K562 (cell line): ENCODE results near the gene ORM1. TPM values are rescaled to one million over a fixed set of nuclear protein-coding genes. Genes with fewer than 3 reads are reported as not detected.

Experiments
- ATAC-seq: fragments of 200-7000 bp; cut with Tn5 transposase; 3 replicates; pipeline ENCODE4 v1.9.1; 2020; ENCODE audit warnings: moderate library complexity
- BruUV-seq: library from RNA; stranded (reverse); fragments of 400-500 nt; replicated peaks from 2 replicates; lab custom pipeline; 2021; lab: Mats Ljungman, UMichigan
- CTCF ChIA-PET: fragments of 300-600 bp; formaldehyde crosslinking; extraction: SDS; loops from one replicate; lab custom pipeline; 2021; ENCODE audit warnings: low intra/inter-chr PET ratio; lab: Yijun Ruan, JAX
- POLR2A ChIA-PET: fragments of 300-600, 350-650 bp; sonication (Branson Sonifier 250); formaldehyde crosslinking; extraction: SDS; loops from one replicate; lab custom pipeline; 2021; ENCODE audit warnings: antibody characterized with exemption, inconsistent platforms; lab: Yijun Ruan, JAX
- DNase-seq, 4 experiments: peaks; one replicate each; pipeline versions ENCODE4 v3.0.0 to v3.0.0-alpha.2; 2011 to 2018; ENCODE audit warnings: low spot score in 3 of 4, mixed read lengths in 3 of 4; ENCODE audit errors: extremely low read depth in 1 of 4
- FAIRE-seq: peaks from 2 replicates; lab custom pipeline; 2011; peaks lifted over from hg19 to GRCh38; lab: Jason Lieb, UNC
- H2AFZ ChIP-seq: 2 replicates; pipeline ENCODE4 v1.6.0; 2011; ENCODE audit warnings: low read depth, low read length, control low read depth, inconsistent platforms
- H3K27ac ChIP-seq: fragments of 200-600 bp; 3 replicates; pipeline ENCODE4 v1.8.0; 2011; ENCODE audit warnings: low read depth, mild to moderate bottlenecking, control low read depth, inconsistent platforms, low read length, moderate library complexity, mixed read lengths; ENCODE audit errors: extremely low read depth
- H3K27me3 ChIP-seq, 2 experiments: fragments of 300-600 bp in 1 of 2; 2 replicates in 1 of 2; 3 replicates in 1 of 2; pipeline versions ENCODE4 v1.6.0 to v1.8.0; 2011; ENCODE audit warnings: inconsistent platforms in 2 of 2, low read length in 2 of 2, mild to moderate bottlenecking in 1 of 2, mixed read lengths in 1 of 2, moderate library complexity in 1 of 2; ENCODE audit not compliant: control insufficient read depth in 2 of 2, insufficient read depth in 2 of 2
- H3K36me3 ChIP-seq: fragments of 300-600 bp; 3 replicates; pipeline ENCODE4 v1.8.0; 2011; ENCODE audit warnings: mild to moderate bottlenecking, low read length, inconsistent platforms; ENCODE audit not compliant: control insufficient read depth, insufficient read depth
- H3K4me1 ChIP-seq, 2 experiments: fragments of 200-600 bp in 1 of 2; replicated peaks in 1 of 2; 2 replicates in 1 of 2; 3 replicates in 1 of 2; pipeline versions ENCODE4 v1.5.1 to v1.8.0; 2011; ENCODE audit warnings: inconsistent platforms in 2 of 2, low read length in 2 of 2, mild to moderate bottlenecking in 1 of 2, mixed read lengths in 1 of 2, moderate library complexity in 1 of 2; ENCODE audit not compliant: control insufficient read depth in 2 of 2, insufficient read depth in 2 of 2
- H3K4me2 ChIP-seq: 2 replicates; pipeline ENCODE4 v1.6.1; 2011; ENCODE audit warnings: low read length, control low read depth, inconsistent platforms, mixed read lengths; ENCODE audit not compliant: insufficient read depth
- H3K4me3 ChIP-seq: fragments of 200-600 bp; sonication (generic), shearing (Covaris generic); 2 replicates; pipeline ENCODE4 v1.5.1; 2016; ENCODE audit warnings: control low read depth, inconsistent platforms
- H3K79me2 ChIP-seq: fragments of 200-600 bp; 3 replicates; pipeline ENCODE4 v1.8.0; 2011; ENCODE audit warnings: low read length, inconsistent platforms; ENCODE audit not compliant: control insufficient read depth, insufficient read depth
- H3K9ac ChIP-seq, 2 experiments: 2 replicates each; pipeline versions ENCODE4 v1.6.0 to v1.6.1; 2011; ENCODE audit warnings: low read depth in 2 of 2, low read length in 2 of 2, control low read depth in 1 of 2, inconsistent platforms in 1 of 2, mild to moderate bottlenecking in 1 of 2, mixed read lengths in 1 of 2; ENCODE audit not compliant: insufficient read depth in 1 of 2
- H3K9me1 ChIP-seq: one replicate; pipeline ENCODE4 v1.6.0; 2011; ENCODE audit warnings: inconsistent platforms, mild to moderate bottlenecking, low read length, moderate library complexity; ENCODE audit not compliant: control insufficient read depth, insufficient read depth
- H3K9me3 ChIP-seq: replicated peaks from 2 replicates; pipeline ENCODE4 v1.5.1; 2011; ENCODE audit warnings: low read depth, low read length, inconsistent platforms; ENCODE audit not compliant: control insufficient read depth, insufficient read depth
- H4K20me1 ChIP-seq: replicated peaks from 2 replicates; pipeline ENCODE4 v1.6.1; 2011; ENCODE audit warnings: low read length, inconsistent platforms, mixed read lengths; ENCODE audit not compliant: control insufficient read depth, insufficient read depth
- BACH1 ChIP-seq: fragments of 200-800 bp; sonication (Bioruptor generic); IDR thresholded peaks from 2 replicates; pipeline ENCODE4 v1.6.1; 2016; ENCODE audit warnings: missing genetic modification characterization, missing compliant biosample characterization
- CCAR2 ChIP-seq: fragments of 200-400 bp; formaldehyde crosslinking; IDR thresholded peaks from 2 replicates; pipeline ENCODE4 v1.6.1; 2017; ENCODE audit warnings: mild to moderate bottlenecking, low read depth, low read length
- CHCHD3 ChIP-seq: fragments of 250-450 bp; sonication (Bioruptor Pico); IDR thresholded peaks from 2 replicates; pipeline ENCODE4 v2.1.2; 2022; ENCODE audit warnings: mild to moderate bottlenecking
- E2F5 ChIP-seq: sonication (generic); formaldehyde crosslinking; IDR thresholded peaks from 2 replicates; pipeline ENCODE4 v1.8.0; 2022; ENCODE audit warnings: mild to moderate bottlenecking, missing genetic modification reagents
- EWSR1 ChIP-seq: fragments of 450-650 bp; IDR thresholded peaks from 2 replicates; pipeline ENCODE4 v1.6.1; 2018; ENCODE audit warnings: borderline replicate concordance, mild to moderate bottlenecking, low read depth, moderate library complexity; ENCODE audit not compliant: partially characterized antibody
- HDAC3 ChIP-seq: fragments of 450-650 bp; IDR thresholded peaks from 2 replicates; pipeline ENCODE4 v1.6.1; 2018; ENCODE audit warnings: borderline replicate concordance, mild to moderate bottlenecking, moderate library complexity; ENCODE audit not compliant: partially characterized antibody
- MCM7 ChIP-seq, 2 experiments: fragments of 450-650 bp; IDR thresholded peaks; 2 replicates each; pipeline ENCODE4 v1.6.1; 2016 to 2018
- MECOM ChIP-seq: fragments of 250-450 bp; sonication (Bioruptor Pico); IDR thresholded peaks from 2 replicates; pipeline ENCODE4 v1.8.0; 2022; ENCODE audit warnings: inconsistent platforms
- MYC ChIP-seq, 2 experiments: fragments of 250-450 bp in 1 of 2; sonication (Bioruptor Pico) in 1 of 2; IDR thresholded peaks; 2 replicates each; pipeline versions ENCODE4 v1.5.1 to v1.6.1; 2012 to 2021; ENCODE audit warnings: low read depth in 2 of 2, borderline replicate concordance in 1 of 2, improper control_type of control experiment in 1 of 2, low read length in 1 of 2, mild to moderate bottlenecking in 1 of 2, moderate library complexity in 1 of 2
- POLR2G ChIP-seq: fragments of 200-400 bp; formaldehyde crosslinking; IDR thresholded peaks from 2 replicates; pipeline ENCODE4 v1.6.1; 2017; ENCODE audit warnings: low read depth, mild to moderate bottlenecking, antibody characterized with exemption, low read length, moderate library complexity
- RNF2 ChIP-seq: sonication (generic); IDR thresholded peaks from 2 replicates; pipeline ENCODE4 v1.6.1; 2016
- SLC30A9 ChIP-seq: fragments of 250-450 bp; sonication (Bioruptor Pico); IDR thresholded peaks from 2 replicates; pipeline ENCODE4 v1.8.0; 2022; ENCODE audit warnings: mild to moderate bottlenecking, moderate library complexity
- ZFP36 ChIP-seq: fragments of 150-350 bp; IDR thresholded peaks from 2 replicates; pipeline ENCODE4 v1.6.1; 2018; ENCODE audit warnings: low read length, low read depth; ENCODE audit not compliant: partially characterized antibody
- ZHX1 ChIP-seq: fragments of 150-350 bp; conservative IDR thresholded peaks from 2 replicates; pipeline ENCODE4 v1.6.1; 2014; ENCODE audit warnings: low read length
- ZNF253 ChIP-seq: fragments of 250-450 bp; sonication (Bioruptor Pico); conservative IDR thresholded peaks from 2 replicates; pipeline ENCODE4 v1.6.1; 2021; ENCODE audit warnings: mild to moderate bottlenecking
- ZNF668 ChIP-seq: fragments of 250-450 bp; sonication (Bioruptor Pico); IDR thresholded peaks from 2 replicates; pipeline ENCODE4 v1.8.0; 2022; ENCODE audit warnings: mild to moderate bottlenecking, inconsistent platforms
- ZNF79 ChIP-seq: fragments of 250-450 bp; sonication (Bioruptor Pico); IDR thresholded peaks from 2 replicates; pipeline ENCODE4 v1.4.0; 2020; ENCODE audit warnings: low read depth, mild to moderate bottlenecking, moderate library complexity
- WGBS: fragments of 100-300 bp; shearing (Covaris generic); methylation state at CpG from one replicate; pipeline ENCODE4 v1.1.6; 2016; ENCODE audit warnings: low coverage, mixed read lengths; ENCODE audit not compliant: insufficient coverage; ENCODE audit errors: missing lambda C conversion rate; 5-methylcytosine and 5-hydroxymethylcytosine counted together
- in situ Hi-C: fragments of 300-500 bp; cut with MboI; formaldehyde crosslinking; loops from 4 replicates; pipeline ENCODE4 v1.15.0; 2018; ENCODE audit warnings: inconsistent platforms, mixed read lengths
- intact Hi-C: fragments of 100-400 bp; cut with micrococcal nuclease; formaldehyde crosslinking; loops from 2 replicates; pipeline ENCODE4 v1.14.2; 2022
- polyA plus RNA-seq, 8 experiments: library from polyadenylated mRNA; depleted of rRNA in 4 of 8; stranded (reverse) in 5 of 8; unstranded in 3 of 8; fragments of >200 nt; fragmentation: Nextera tagmentation in 2 of 8; fragmentation: Illumina TruSeq in 1 of 8; extraction: Ambion mirVana in 2 of 8; extraction: Trizol in 1 of 8; gene quantifications; 2 replicates each; pipeline versions ENCODE4 v1.2.1 to v1.2.3, GENCODE V29; 2011 to 2014; ENCODE audit warnings: inconsistent platforms in 1 of 8, missing spikeins in 1 of 8
- total RNA-seq, 7 experiments: library from RNA; depleted of rRNA in 6 of 7; stranded (reverse); fragments of >200 nt in 6 of 7; fragmentation: Illumina TruSeq in 2 of 7; extraction: Trizol in 2 of 7; gene quantifications; 2 replicates each; pipeline versions ENCODE4 v1.2.1 to v1.2.3, GENCODE V29; 2011 to 2021; ENCODE audit warnings: low replicate concordance in 1 of 7
- TF ChIP-seq, protein P1 (sequence below): fragments of 200-800 bp; sonication (Bioruptor generic); IDR thresholded peaks from 2 replicates; pipeline ENCODE4 v1.6.1; 2017; ENCODE audit warnings: missing genetic modification characterization, missing compliant biosample characterization

ORM1 gene
- total and polyA plus RNA-seq, 9 of the 15 experiments (the other 6 are each of a cell fraction or from before 2014, with no cell fraction given): 2.9 TPM; not detected in 8

DNA sequence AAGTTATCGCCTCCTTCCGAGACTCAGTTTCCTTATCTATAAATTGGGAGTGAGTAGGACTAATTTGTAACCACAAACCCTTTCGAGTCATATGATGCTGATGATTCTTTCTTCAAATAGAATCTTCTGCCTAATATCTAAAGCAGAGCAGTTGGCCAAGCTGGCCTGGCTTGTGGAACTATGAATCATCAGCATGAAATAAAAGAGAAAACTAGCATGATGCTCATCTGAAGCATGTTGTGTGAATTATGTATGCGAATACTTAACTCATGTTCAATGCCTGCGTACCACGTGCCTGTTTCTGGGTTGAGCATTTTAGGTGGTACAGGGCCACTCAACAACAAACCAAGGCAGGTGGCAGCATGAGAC lies 15.0 kb upstream of the ORM1 start:
- Histone ChIP-seq H3K4me3 (no peak overlapping the region), H3K79me2 (no peaks in the 10 kb centered on the region), H4K20me1 (peaks cover 3% of the 10 kb centered on the region), H3K9ac (no peak overlapping the region), H3K36me3 (no peaks in the 10 kb centered on the region), H3K4me2 (no peak overlapping the region), H3K9me3 (no peaks in the 10 kb centered on the region), H3K27ac (no peak overlapping the region), H3K4me1 (no peaks in the 10 kb centered on the region), H3K27me3 (peaks cover 17 to 72% of the 10 kb centered on the region in 2 experiments; a peak in 4 of 5 replicates), H3K9me1 (no peaks in the 10 kb centered on the region), H2AFZ (no peak overlapping the region)
- DNase-seq (no peak), FAIRE-seq (no peak), ATAC-seq (no peak)
- no TSS peak for BruUV-seq
- intact Hi-C loops: no loop called here
- 2% methylated on average over 6 of the region's 6 CpGs for WGBS
- TF ChIP-seq EWSR1 (no peak), ZNF668 (CRISPR knock-in tag) (no peak), E2F5 (CRISPR knock-in tag) (no peak), POLR2G (no peak), CCAR2 (no peak), ZNF253 (CRISPR knock-in tag) (no peak), CHCHD3 (CRISPR knock-in tag) (no peak), ZHX1 (no peak), BACH1 (tag) (no peak), MYC (IDR thresholded peaks at IDR 0.05; ENCODE audit: low read depth, low read length) (no peak), MYC (CRISPR knock-in tag; IDR thresholded peaks at IDR 0.05; ENCODE audit: borderline replicate concordance, low read depth) (no peak), ZFP36 (no peak), SLC30A9 (CRISPR knock-in tag) (no peak), HDAC3 (no peak), ZNF79 (no peak), MCM7 (IDR thresholded peaks at IDR 0.05) (no peak), MECOM (no peak), RNF2 (no peak)
- TF ChIP-seq, protein P1, sequence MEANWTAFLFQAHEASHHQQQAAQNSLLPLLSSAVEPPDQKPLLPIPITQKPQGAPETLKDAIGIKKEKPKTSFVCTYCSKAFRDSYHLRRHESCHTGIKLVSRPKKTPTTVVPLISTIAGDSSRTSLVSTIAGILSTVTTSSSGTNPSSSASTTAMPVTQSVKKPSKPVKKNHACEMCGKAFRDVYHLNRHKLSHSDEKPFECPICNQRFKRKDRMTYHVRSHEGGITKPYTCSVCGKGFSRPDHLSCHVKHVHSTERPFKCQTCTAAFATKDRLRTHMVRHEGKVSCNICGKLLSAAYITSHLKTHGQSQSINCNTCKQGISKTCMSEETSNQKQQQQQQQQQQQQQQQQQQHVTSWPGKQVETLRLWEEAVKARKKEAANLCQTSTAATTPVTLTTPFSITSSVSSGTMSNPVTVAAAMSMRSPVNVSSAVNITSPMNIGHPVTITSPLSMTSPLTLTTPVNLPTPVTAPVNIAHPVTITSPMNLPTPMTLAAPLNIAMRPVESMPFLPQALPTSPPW (CRISPR knock-in tag): no peak
- ChIA-PET POLR2A (no interaction called here), CTCF (no interaction called here)
- in situ Hi-C loops: no loop called here
